Stimulated activated CD4-positive, alpha-beta T cell treated with anti-CD3 and anti-CD28 coated beads, Interleukin-4, amount 100 ng/mL, for 1 hour (primary cell): ENCODE measurements around the gene OPTC.
"Not testable (repeated sequence)": the region's sequence is repeated elsewhere in the genome, so short reads cannot be mapped to it uniquely, and the experiment has no call there.

Source experiments
- DNase-seq: peaks from one replicate; pipeline ENCODE4 v3.0.0-alpha.2; 2020

OPTC gene

DNA sequence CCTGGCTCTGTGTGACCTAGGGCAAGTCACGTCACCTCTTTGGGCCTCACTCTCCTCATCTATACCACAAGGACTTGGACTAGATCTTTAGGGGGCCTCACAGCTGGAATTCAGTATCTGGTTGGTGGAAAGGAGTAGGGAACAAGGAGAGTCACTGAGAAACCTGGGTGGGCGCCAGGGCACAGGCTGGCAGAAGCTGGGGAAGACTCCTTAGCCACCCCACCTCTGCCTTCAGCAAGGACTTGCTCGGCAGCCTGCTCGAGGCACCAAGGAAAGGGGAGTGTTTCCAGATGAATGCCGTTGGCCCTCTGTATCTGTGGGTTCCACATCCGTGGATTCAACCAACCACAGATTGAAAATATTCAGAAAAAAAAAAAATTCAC, 1.2 kb upstream of the OPTC start:
- no peak for DNase-seq

DNA sequence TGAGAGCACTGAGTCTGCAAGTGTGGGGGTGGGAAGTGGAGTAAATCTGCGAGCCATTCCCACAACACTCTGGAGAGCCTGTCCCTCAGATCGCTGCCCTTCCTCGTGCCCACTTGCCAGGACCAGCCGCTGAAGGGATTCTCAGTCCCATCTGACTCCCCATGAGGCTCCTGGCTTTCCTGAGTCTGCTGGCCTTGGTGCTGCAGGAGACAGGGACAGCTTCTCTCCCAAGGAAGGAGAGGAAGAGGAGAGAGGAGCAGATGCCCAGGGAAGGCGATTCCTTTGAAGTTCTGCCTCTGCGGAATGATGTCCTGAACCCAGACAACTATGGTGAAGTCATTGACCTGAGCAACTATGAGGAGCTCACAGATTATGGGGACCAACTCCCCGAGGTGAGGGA, 1.9 kb downstream of the OPTC start:
- no peak for DNase-seq

- DNase-seq = no peak
Observed at GRCh38 chr1:203497269-203497777, 3.4 kb downstream of the OPTC start.

- DNase-seq = no peak
Observed at GRCh38 chr1:203499643-203500278, 5.8 kb downstream of the OPTC start.

GRCh38 chr1:203500279-203500678, 6.3 kb downstream of the OPTC start:
- DNase-seq = no peak

DNA sequence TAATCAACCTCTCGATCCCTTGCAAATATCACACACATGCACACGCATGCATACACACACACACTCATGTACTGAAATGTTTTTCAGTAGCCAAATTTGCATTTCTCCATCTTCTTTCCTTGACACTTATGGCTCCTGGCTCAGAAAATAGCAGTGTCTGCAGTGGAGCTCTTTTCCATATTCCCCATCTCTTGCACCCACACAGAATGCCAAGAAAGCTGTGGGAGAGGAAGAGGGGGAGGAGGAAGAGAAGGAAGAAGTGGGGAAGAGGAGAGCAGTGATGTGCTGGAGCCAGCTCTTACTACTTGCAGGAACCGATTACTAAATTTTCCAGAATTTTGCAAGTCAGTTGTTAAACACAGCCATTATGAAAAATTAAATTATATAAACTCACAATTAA, 9.9 kb downstream of the OPTC start:
- DNase-seq = no peak

DNA sequence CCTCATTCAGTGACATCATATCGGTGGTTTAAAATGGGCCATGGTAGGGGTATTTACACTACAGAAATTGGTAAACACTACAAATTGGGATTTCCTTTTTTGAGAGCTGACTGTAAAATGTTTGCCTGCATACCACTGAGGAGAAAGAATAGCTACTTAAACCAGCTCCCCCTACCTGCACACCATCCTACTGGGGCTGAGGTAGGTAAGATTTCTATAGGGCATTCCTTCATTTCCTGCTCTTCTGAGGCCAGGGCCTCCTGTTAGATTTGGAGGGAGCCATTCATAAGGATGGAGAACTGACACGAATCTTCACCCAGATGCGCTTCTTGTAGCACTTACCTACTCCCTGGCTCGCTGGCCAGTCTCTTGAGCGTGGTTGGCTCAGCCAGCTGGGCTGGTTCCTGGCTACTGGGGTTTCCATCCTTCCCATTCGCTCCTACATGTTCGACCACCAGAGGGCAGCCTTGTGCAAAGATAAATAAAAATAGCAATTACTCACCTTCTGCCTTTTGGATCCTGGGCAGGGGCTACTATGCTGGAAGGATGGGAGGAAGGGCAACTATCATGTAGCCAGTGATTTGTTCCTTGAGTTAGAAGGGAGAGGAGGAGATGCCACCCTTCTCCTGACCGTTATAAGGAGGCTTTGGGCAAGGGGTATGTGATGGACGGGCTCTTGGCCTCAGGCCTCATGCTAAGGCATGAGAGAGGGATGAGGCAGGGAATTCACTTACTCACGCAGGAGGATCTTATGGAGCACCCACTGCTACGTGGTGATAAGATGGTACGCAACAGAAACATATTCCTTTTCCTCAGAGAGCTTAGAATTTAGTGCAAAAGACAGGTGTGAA, 10.7 kb downstream of the OPTC start:
- DNase-seq = peak; percentile 76

DNA sequence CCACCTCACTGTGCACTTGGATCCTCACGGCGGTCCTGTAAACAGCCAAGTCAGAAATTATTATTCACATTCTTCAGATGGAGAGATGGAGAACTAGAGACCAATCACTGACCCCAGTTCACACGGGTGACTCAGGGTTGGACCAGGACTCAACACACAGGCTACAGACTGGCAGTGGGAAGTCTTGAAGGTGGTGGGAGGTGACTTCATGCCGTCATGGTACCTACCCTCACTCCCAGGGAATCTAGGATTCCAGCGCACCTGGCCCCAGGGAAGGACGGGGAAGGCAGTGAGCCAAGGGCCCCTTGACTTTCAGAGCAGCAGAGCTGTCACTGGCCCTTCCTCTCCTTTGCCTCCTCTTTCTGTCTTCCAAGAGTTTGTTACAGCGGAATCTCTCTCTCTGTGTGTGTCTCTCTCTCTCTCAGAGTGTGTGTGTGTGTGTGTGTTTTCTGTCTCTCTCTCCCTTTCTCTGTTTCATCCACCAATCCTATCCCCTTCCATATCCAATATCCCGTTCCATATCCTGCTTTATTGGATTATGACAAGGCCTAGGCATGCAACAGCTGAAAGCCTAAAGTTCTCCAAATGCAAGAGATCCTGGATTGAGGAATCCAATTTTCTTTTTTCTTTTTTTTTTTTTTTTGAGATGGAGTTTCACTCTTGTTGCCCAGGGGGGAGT, 11.7 kb downstream of the OPTC start:
- DNase-seq = no peak

GRCh38 chr1:203506858-203507626, 13.1 kb downstream of the OPTC start:
- no peak for DNase-seq

DNA sequence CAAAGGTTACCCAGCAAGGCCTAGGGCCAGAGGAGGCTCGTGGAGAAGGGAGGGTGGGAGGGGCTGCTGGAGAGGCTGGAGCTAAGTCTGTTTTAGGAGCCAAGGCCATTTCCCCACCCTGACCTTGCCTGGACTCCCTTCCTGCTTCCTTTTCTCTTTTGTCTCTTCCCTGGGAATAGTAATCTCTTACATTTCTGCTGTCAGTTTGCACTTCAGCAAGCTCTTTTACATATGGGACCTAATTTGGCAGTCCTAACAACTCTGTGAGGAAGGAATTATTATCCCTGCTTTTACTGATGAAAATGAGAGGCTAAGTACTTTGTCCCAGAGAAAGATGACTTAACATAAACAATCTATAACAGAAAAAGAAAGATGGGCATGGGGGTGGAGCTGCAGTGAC, 13.8 kb downstream of the OPTC start:
- DNase-seq = no peak

GRCh38 chr1:203508463-203509073, 14.6 kb downstream of the OPTC start:
- no peak for DNase-seq

DNA sequence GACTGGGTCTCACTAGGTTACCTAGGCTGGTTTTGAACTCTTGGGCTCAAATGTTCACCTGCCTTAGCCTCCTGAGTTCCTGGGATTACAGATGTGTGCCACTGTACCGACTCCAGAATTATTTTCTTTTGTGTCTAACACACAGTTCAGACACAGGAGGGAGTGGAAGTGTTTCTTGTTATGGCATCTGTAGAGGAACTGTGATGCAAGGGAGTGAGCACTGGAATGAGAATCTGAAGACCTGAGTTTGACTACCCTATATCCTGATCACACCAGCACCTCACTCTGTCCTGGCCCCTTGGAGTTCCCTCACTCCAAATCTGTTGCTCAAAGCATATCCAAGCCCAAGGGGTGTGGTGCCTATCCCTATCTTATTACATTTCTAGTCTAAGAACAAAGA, 15.2 kb downstream of the OPTC start:
- DNase-seq = no peak

DNA sequence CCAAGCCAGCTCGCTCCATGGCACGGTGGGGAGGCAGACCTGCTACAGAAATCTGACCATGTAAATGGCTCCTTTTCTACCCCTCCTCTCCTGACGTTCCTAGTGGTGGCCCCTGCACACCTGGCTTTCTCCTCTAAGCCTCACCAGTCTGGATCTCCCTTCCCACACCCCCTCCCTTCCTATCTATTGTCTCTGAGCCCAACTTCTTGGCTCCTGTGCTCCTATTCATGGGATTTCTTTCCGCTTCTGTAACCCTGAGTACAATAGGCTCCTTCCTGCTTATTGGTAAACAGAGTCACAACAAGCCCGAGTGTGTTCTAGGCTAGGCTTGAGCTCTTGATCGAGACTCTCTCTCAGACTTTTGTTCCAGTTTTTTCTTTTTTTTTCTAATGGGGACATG, 17.6 kb downstream of the OPTC start:
- no peak for DNase-seq

DNA sequence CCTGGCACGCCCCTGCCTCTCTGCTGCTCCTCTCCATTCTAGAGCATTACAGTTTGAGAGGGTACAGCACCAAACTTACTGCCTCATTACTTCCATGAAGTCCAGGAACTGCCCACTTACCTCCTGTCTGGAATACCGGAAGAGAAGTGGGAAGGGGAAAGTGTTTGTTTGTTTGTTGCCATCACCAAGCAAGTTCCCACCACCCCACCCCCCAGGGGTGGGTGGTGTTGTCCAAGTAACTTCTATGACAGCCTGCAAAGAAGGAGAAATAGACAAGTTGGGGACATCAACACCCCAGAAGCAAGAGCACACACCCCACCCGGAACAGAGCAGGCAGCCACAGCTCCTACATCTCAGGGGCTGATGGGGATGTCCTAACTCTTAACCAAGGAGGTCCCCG, 18.0 kb downstream of the OPTC start:
- DNase-seq = no peak

- no peak for DNase-seq
Observed at GRCh38 chr1:203512517-203512847, 18.5 kb downstream of the OPTC start.

- peak; percentile 43 for DNase-seq
Observed at GRCh38 chr1:203512848-203513584, 19.1 kb downstream of the OPTC start.

DNA sequence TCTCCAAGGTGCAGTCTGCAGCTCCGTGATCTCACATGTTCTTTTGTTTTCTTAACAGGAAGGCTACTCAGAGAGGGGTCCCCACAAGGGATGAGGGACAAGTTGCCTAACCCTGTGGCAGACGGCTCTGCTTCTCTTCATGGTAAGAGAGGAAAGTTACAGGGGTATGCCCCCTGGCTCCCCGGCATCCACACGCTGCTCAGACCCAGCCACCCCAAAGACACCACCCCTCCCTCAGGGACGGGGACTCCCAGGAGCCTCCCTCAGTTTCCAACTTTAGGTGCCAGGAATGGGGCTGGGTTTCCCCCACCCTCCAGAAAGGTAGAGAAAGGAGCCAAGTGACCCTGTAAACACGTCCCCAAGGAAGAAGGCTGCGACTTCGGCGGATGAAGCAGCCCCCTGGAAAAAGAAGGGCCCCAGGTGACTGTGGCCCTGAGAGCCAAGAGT, 19.7 kb downstream of the OPTC start:
- DNase-seq = no peak

DNA sequence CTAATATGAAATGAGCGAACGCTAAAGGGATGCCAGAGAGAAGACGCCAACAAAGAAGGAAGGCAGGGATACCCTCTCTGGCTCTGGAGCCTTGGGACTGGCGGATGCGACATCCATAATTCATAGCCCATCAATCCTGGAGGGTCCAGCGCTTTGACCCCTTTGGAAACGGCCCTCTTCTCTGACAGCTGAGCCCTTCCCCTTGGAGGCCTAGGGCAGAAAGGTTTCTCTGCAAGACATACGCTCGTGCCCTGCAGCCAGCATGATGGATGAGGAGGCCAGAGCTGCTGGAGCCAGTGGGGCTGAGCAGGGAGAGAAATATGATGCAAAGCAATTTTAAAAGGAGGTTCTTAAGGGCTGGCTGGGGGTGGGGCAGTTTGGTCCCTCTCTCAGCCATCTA, 22.2 kb downstream of the OPTC start:
- DNase-seq = no peak

GRCh38 chr1:203516906-203517305, 23.0 kb downstream of the OPTC start:
- DNase-seq = no peak

- no peak for DNase-seq
Observed at GRCh38 chr1:203517426-203518110, 23.6 kb downstream of the OPTC start.

- DNase-seq = not testable (repeated sequence)
Observed at GRCh38 chr1:203518139-203518538, 24.2 kb downstream of the OPTC start.
